Esophagus muscularis mucosa (tissue), 4 donors: ENCODE measurements around the gene BEST1. TPM values are rescaled to one million over a fixed set of nuclear protein-coding genes. Genes with fewer than 3 reads are reported as not detected.
"Not testable (repeated sequence)": the region's sequence is repeated elsewhere in the genome, so short reads cannot be mapped to it uniquely, and the experiment has no call there.

Experiments
- DNase-seq: peaks from one replicate; pipeline ENCODE4 v3.0.0-alpha.2; 2017; ENCODE audit errors: extremely low spot score
- H3K27ac ChIP-seq, 4 donors: fragments of 200-600 bp; sonication (generic); replicated peaks in 1 of 4; 1 replicate in 3 of 4; 2 replicates in 1 of 4; pipeline ENCODE4 v1.5.1; 2016 to 2019; ENCODE audit warnings: mild to moderate bottlenecking in 1 of 4
- H3K27me3 ChIP-seq, 4 donors: fragments of 200-600 bp; sonication (generic); one replicate each; pipeline versions ENCODE4 v1.5.1 to v1.6.0; 2016 to 2019
- H3K36me3 ChIP-seq, 4 donors: fragments of 200-600 bp; sonication (generic); one replicate each; pipeline ENCODE4 v1.5.1; 2016 to 2019
- H3K4me1 ChIP-seq, 4 donors: fragments of 200-600 bp; sonication (generic); one replicate each; pipeline ENCODE4 v1.5.1; 2016 to 2019
- H3K4me3 ChIP-seq, 4 donors: fragments of 200-600 bp; sonication (generic); 1 replicate in 2 of 4; 2 replicates in 2 of 4; pipeline ENCODE4 v1.5.1; 2016 to 2019; ENCODE audit warnings: mild to moderate bottlenecking in 4 of 4, moderate library complexity in 1 of 4
- H3K9me3 ChIP-seq, 4 donors: fragments of 200-600 bp; sonication (generic); 1 replicate in 3 of 4; 2 replicates in 1 of 4; pipeline ENCODE4 v1.5.1; 2016 to 2019
- CTCF ChIP-seq, 3 experiments: fragments of 200-600 bp in 2 of 3; fragments of 450-650 bp in 1 of 3; sonication (generic) in 2 of 3; IDR thresholded peaks; one replicate each; pipeline ENCODE4 v1.5.1; 2017 to 2019; ENCODE audit warnings: antibody characterized with exemption in 3 of 3, mild to moderate bottlenecking in 2 of 3, moderate library complexity in 1 of 3
- EP300 ChIP-seq: sonication (generic); formaldehyde crosslinking; IDR thresholded peaks from one replicate; pipeline ENCODE4 v1.6.1; 2017; ENCODE audit warnings: antibody characterized with exemption
- POLR2A ChIP-seq: fragments of 450-650 bp; IDR thresholded peaks from one replicate; pipeline ENCODE4 v1.6.1; 2017; ENCODE audit warnings: antibody characterized with exemption, moderate library complexity, mild to moderate bottlenecking, low read depth
- POLR2AphosphoS5 ChIP-seq, 2 donors: sonication (generic); formaldehyde crosslinking; IDR thresholded peaks; one replicate each; pipeline ENCODE4 v1.6.1; 2017; ENCODE audit warnings: antibody characterized with exemption in 2 of 2
- WGBS: methylation state at CpG from one replicate; pipeline ENCODE4 v1.1.5; 2018; 5-methylcytosine and 5-hydroxymethylcytosine counted together
- intact Hi-C: fragments of 100-400 bp; cut with DNase I; formaldehyde crosslinking; loops from one replicate; pipeline ENCODE4 v1.15.1; 2023
- total RNA-seq, 4 donors: library from RNA; depleted of rRNA; stranded (reverse); fragments of >200 nt; gene quantifications; one replicate each; pipeline versions ENCODE4 v1.1.0 to v1.2.1, GENCODE V29; 2016

BEST1 gene
- total RNA-seq, 4 donors from 2014 or later: 2.2 to 5.0 (median 4.3) TPM

DNA sequence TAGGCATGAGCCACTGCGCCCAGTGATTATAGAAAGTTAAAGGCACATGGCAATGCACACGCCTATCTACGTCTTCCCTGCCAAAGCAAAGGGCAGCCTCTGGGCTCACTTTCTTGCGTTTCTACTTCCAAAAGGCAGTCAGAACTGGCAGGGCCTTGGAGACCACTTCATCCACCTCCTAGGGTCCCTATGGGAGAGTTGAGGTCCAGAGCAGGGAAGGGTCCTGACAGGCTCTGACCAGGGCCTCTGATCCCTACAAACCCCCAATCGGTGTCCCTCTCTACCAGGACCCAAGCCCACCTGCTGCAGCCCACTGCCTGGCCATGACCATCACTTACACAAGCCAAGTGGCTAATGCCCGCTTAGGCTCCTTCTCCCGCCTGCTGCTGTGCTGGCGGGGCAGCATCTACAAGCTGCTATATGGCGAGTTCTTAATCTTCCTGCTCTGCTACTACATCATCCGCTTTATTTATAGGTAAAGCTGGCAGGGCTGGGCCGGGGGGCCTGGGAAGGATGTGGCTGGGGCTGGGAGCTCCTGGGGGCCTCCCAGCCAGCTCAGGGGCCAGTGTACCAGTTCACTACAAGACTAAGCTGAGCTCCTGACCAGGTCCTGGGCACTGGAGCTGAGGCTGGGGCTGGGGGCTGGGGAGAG is 1.5 kb downstream of the BEST1 start:
- H3K9me3 ChIP-seq: no peaks in the 10 kb centered on the region
- H3K36me3 ChIP-seq: no peaks in the 10 kb centered on the region
- TF ChIP-seq CTCF (IDR thresholded peaks at IDR 0.05) (no peak), EP300 (no peak), POLR2A (no peak), POLR2AphosphoS5 (IDR thresholded peaks at IDR 0.05) (no peak)
- peak; percentile 90 for DNase-seq
- no peak overlapping the region for H3K27ac ChIP-seq
- 92% methylated on average over 9 of the region's 11 CpGs for WGBS
- H3K27me3 ChIP-seq: peaks cover 0 to 36% (median 0%) of the 10 kb centered on the region in 4 donors
- no peak overlapping the region for H3K4me3 ChIP-seq
- intact Hi-C loops: loop anchor here (5.0 kb wide), 1 partner anchor 131 kb away; no protein-coding TSS in a partner anchor
- peaks cover 29 to 61% (median 50%) of the 10 kb centered on the region in 4 donors for H3K4me1 ChIP-seq

DNA sequence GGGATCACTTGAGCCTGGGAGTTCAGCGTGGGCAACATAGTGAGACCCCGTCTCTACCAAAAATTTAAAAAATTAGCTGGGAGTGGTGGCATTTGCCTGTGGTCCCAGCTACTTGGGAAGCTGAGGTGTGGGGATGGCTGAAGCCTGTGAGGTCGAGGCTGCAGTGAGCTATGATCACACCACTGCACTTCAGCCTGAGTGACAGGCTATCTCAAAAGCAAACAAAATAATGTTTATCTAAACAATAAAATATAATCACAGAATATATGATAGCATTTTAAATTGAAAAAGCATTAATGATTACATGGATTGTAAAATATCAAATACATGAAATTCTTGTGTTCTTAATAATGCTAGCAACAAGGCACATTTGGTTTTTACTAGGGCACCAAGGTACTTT is 2.7 kb downstream of the BEST1 start:
- 100% methylated on average over 3 of the region's 3 CpGs for WGBS
- no peak overlapping the region for H3K27ac ChIP-seq
- DNase-seq: no peak

DNA sequence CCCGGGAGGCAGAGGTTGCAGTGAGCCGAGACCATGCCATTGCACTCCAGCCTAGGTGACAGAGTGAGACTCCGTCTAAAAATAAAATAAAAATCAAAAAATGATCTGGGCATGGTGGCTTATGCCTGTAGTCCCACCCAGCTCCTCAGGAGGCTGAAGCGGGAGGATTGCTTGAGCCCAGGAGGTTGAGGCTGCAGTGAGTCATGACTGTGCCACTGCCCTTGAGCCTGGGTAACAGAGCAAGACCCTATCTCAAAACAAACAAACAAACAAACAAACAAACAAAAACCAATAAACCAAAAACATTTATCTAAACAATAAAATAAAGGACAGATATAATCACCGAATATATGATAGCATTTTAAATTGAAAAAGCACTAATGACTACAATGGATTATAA is 3.5 kb downstream of the BEST1 start:
- 93% methylated on average over 5 of the region's 5 CpGs for WGBS

More for the DNA sequence above, 2.7 kb downstream of the BEST1 start:
- Histone ChIP-seq H3K36me3 (peaks cover 0 to 11% (median under 1%) of the 10 kb centered on the region in 4 donors), H3K4me3 (no peak overlapping the region), H3K4me1 (peaks cover 23 to 56% (median 42%) of the 10 kb centered on the region in 4 donors), H3K27me3 (peaks cover 0 to 36% (median 0%) of the 10 kb centered on the region in 4 donors), H3K9me3 (no peaks in the 10 kb centered on the region)
- intact Hi-C loops: loop anchor here (5.0 kb wide), 1 partner anchor 129 kb away; no protein-coding TSS in a partner anchor
- no peak for TF ChIP-seq POLR2AphosphoS5 (IDR thresholded peaks at IDR 0.05)
- no peak for TF ChIP-seq POLR2A
- no peak for TF ChIP-seq EP300
- TF ChIP-seq CTCF (IDR thresholded peaks at IDR 0.05): no peak

GRCh38 chr11:61954106-61954850 is 4.1 kb downstream of the BEST1 start:
- no peak for DNase-seq
- peaks cover 0 to 23% (median 5%) of the 10 kb centered on the region in 4 donors for H3K36me3 ChIP-seq
- peaks cover 0 to 36% (median 0%) of the 10 kb centered on the region in 4 donors for H3K27me3 ChIP-seq
- peak overlapping the region; percentile 69 to 81 (median 76) for H3K27ac ChIP-seq
- peak overlapping the region in 2 of 4 donors; percentile 49 to 64 for H3K4me3 ChIP-seq
- TF ChIP-seq POLR2AphosphoS5 (IDR thresholded peaks at IDR 0.05) (no peak), EP300 (no peak), POLR2A (no peak), CTCF (IDR thresholded peaks at IDR 0.05) (no peak)
- H3K4me1 ChIP-seq: peaks cover 19 to 42% (median 29%) of the 10 kb centered on the region in 4 donors
- no peaks in the 10 kb centered on the region for H3K9me3 ChIP-seq
- 97% methylated on average over 9 of the region's 9 CpGs for WGBS
- intact Hi-C loops: loop anchor here (5.0 kb wide), 1 partner anchor 128 kb away; no protein-coding TSS in a partner anchor

More for the DNA sequence above, 3.5 kb downstream of the BEST1 start:
- DNase-seq, H3K4me3 ChIP-seq, H3K27ac ChIP-seq, H3K9me3 ChIP-seq: not testable (repeated sequence)
- intact Hi-C loops: loop anchor here (5.0 kb wide), 1 partner anchor 129 kb away; no protein-coding TSS in a partner anchor
- H3K36me3 ChIP-seq: peaks cover 0 to 18% (median 5%) of the 10 kb centered on the region in 4 donors
- H3K27me3 ChIP-seq: peaks cover 0 to 36% (median 0%) of the 10 kb centered on the region in 4 donors
- H3K4me1 ChIP-seq: peaks cover 21 to 49% (median 36%) of the 10 kb centered on the region in 4 donors
